GM12873 (cell line): ENCODE data around the gene FARS2.
A peak's percentile ranks its signal among the peaks of the same experiment; 100 is the strongest.

Experiments
- TF ChIP-seq, protein P1 (sequence below): IDR thresholded peaks from 2 replicates; pipeline ENCODE4 v1.5.1; 2012; ENCODE audit warnings: low read depth, mild to moderate bottlenecking, moderate library complexity, low read length, control low read depth; ENCODE audit not compliant: insufficient read depth; ENCODE audit errors: missing control alignments

FARS2 gene

DNA sequence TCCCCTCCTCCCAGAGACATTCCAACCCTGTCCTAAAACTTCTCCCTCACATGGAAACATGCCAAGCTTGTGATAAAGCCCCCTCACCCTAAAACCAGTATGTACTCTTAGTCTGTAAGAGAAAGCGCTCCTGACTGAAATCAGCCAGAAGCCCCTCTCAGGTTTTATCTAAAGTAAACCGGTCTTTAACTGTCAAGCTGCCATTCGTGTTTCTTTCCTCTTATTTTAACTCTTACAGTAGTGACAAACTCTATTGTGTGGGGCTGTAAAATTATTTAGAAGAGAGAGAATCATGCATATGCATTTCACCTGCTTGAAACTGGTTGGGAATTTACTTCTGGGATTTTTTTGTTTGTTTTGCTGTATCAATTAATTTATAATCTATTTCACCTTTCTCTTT, 62.7 kb downstream of the FARS2 start:
- TF ChIP-seq, protein P1, sequence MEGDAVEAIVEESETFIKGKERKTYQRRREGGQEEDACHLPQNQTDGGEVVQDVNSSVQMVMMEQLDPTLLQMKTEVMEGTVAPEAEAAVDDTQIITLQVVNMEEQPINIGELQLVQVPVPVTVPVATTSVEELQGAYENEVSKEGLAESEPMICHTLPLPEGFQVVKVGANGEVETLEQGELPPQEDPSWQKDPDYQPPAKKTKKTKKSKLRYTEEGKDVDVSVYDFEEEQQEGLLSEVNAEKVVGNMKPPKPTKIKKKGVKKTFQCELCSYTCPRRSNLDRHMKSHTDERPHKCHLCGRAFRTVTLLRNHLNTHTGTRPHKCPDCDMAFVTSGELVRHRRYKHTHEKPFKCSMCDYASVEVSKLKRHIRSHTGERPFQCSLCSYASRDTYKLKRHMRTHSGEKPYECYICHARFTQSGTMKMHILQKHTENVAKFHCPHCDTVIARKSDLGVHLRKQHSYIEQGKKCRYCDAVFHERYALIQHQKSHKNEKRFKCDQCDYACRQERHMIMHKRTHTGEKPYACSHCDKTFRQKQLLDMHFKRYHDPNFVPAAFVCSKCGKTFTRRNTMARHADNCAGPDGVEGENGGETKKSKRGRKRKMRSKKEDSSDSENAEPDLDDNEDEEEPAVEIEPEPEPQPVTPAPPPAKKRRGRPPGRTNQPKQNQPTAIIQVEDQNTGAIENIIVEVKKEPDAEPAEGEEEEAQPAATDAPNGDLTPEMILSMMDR: no peak

DNA sequence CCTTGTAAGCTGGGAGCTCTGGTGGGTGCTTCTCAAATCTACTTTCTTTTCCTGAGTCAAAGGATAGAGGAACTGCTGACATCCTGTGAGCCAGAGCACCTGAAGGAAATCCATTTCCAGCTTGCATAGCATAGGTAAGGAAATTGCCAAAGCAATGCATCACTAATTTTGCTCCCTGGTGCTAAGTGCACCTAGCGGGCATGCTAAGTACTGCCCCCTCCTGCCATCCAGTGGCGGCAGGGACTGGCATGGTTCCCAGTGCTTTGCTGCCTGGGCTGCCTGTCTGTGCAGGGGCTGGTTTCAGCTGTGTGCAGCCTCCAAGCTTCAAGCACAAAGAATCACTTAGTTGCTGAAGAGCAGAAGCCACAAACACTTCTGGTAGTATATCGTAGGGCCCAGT, 63.9 kb downstream of the FARS2 start:
- TF ChIP-seq, protein P1: peak; percentile 10

DNA sequence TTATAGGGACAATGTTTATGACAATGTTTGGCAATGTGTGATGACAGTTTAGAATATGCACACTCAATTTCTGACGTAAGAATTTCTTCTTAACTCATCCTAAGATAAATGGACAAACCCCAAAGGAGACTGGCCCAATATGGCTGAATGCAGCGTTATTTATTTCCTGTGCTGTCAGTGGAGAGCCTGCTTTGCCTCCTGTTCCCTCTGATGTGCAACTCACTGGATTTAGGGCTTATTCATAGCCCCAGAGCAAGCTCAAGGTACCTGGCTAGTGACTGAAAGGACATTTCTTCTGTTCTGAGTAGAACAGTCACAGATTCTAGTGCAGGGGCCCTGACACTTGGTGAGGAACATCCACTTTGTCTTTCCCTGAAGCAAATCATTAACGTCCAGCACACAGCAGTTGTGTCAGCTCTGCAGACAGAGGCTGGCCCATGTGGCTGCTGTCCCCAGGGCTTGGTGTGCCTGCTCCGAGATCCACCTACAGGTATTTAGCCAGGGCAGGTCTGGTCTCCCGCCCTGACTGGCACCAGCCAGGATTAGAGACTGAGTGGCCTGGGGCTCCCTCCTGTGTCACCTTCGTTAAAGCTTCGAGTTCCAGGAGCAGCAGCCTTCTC, 64.8 kb downstream of the FARS2 start:
- TF ChIP-seq, protein P1: no peak

DNA sequence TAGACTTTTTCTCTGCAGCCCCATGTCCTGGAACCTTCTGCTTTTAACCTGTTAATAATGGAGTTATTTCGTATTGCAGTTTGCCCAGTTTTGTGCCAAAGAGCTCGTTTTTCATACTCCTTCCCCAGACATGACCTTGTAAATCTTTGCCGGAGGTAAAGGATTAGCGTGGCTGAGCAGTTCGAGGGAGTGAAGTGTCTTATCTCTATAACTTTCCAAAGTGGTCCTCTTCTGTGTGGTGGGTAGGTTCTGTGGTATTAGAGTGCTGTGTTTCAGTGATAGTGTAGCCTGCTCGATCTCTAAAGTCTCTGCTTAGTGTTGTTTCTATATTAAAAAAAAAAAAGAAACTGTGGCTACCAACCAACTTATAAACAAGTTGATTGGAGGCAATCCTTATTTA, 67.5 kb downstream of the FARS2 start:
- TF ChIP-seq, protein P1: no peak

DNA sequence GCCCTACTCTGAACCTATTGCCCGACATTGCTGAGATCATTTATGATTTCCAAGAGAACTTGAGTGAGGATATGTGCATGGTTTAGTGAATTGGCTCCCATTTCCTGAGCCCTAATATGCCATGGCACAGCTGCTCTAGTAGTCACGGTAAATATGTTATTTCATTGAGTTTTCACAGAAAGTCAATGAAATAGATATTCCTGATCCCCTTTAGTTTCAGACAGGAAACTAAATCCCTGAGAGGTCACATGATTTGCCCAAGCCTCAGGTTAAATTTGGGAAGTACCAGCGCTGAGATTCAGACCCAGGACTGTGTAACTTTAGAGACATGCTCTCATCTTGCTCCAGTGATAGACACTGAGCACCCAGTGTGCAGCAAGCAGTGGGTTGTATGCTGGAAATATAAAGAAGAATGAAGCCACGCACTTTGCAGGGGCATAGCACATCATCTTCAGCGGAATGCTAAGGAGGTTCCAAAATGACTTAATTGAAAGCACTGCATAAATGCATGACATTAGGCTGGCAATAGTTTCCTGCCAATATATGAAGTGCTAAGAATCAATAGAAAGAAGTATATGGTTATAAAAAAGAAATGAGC, 70.6 kb downstream of the FARS2 start:
- TF ChIP-seq, protein P1: no peak

DNA sequence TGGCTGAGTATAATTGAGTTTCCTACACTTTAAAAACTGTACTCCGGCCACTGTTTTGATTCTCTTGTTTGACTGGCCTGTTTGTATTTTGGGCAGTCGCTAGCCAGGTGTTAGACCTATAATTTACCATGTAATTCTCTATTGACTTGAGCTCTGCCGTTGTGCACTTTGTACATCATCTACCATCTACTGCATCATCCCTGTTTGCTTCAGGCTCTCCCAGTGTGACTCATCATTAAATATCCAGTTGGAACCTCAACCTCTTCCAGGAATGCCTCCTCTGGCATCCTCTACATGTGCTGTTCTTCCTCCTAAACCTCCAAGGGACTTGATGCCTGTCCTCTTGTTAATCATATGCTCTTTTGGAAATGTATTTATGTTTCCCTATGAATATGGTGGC, 72.3 kb downstream of the FARS2 start:
- TF ChIP-seq, protein P1: no peak

DNA sequence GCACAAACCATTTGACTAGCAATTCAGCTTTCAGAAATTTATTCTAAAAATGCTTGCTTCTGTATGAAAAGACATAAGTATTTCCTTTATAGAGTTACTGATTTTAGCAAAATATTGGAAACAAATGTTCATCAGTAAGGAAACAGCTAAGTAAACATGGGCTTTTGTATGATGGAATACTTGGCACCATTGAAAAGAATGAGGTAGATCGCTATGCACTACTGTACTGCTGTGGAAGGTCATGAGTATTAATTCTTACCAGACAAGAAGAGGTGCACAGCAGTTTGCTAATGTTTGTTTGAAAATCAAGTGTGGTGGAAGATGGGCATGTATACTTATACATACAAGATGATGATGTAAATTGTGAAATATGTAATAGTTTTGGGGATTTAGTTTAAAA, 73.0 kb downstream of the FARS2 start:
- TF ChIP-seq, protein P1: no peak
